HG03039 (cell line): ENCODE data around the gene RC3H2.
A peak's percentile ranks its signal among the peaks of the same experiment; 100 is the strongest.
"Not testable (repeated sequence)": the region's sequence is repeated elsewhere in the genome, so short reads cannot be mapped to it uniquely, and the experiment has no call there.

ENCODE experiments used
- ATAC-seq: cut with Tn5 transposase; IDR thresholded peaks from one replicate; pipeline ENCODE4 v1.9.1; 2021; ENCODE audit warnings: mild to moderate bottlenecking, moderate library complexity; ENCODE audit not compliant: unreplicated experiment

RC3H2 gene

DNA sequence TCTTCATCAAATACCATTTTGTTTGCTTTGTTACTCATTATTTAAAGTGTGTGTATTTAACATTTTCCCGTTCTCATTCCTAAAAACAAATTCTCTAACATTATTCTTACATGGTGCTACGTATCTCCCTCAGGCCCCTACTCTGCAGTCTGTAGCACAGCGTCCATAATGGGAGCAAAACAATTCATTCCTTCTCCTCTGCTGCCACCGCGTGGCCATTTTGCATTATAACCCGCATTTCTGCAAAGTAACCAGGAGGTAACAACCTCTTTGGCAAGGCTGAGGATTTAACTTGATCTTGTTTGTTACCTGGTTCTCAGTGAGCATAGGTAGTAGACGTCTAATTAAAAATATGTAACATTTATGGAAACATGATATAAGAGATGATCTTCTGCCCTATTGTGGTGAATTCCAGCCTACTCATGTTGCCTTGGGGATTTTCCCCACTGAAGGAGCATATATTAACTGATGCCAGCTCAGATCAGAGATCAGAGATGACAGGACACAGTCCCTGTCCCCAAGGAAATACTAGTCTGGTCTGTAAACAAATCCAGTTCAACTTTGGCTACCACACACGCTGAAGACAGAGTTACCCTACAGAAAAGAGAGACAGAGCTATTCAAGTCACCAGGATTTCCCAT lies 94.7 kb downstream of the RC3H2 start:
- peak; percentile 64 for ATAC-seq

DNA sequence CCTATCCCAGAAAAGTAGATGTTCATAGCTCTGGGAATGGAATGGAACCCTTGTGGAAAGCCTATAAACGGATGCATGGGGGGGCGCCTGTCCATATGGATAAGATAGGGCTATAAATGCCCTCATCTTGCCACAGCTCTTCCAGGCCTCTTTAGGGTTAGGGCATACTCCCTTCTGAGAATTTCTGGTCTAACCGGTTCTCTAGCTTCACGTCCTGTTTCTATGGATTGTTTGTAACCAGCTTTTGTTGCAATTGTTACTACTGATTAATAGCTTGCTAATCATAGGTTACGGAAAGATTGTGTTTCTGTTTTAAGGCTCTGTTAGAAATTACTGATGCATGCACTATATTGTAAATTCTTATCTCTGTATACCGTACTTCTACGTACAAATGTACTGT lies 95.9 kb downstream of the RC3H2 start:
- not testable (repeated sequence) for ATAC-seq

DNA sequence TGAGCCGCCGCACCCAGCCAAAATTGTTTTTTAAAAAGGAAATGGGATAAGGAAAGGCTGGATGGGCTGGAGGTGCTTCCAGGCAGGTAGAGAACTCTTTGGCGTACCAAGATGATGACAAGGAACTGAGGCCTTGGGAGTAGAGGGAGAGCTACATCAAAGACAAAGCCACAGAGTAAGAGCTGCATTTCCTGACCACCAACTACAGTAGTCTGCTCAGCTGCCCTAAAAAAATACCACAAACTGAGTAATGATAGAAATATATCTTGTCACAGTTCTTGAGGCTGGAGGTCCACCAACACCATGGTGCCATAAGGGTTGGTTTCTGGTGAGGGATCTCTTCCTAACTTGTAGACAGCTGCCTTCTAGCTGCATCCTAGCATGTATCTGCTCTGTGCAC lies 97.0 kb downstream of the RC3H2 start:
- no peak for ATAC-seq

DNA sequence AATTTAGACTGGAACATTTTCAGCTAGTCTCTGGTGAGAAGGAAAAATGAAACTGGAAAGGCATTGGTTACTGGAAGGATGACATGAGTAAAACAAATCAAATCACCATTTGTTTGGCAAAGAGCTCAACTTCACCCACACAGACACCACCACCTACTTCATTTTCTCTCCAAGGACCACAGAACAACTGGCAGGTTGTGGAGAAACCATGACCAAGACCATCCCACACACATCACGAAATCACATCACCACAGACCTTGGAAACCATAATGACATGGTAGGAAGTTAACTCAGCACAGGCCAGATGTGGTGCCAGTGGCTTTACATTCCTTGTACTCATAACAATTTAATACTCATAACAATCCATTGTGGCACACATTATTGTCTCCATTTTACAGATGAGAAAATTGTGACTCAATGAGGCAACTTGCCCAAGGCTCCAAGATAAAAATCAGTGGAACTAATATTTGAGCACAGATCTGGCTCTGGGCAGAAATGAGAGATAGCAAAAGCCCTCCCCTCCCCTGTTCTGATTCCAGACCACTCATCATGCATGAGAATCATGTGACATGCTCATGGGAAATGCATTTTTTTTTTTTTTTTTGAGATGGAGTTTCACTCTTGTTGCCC lies 97.8 kb downstream of the RC3H2 start:
- ATAC-seq, result no peak

DNA sequence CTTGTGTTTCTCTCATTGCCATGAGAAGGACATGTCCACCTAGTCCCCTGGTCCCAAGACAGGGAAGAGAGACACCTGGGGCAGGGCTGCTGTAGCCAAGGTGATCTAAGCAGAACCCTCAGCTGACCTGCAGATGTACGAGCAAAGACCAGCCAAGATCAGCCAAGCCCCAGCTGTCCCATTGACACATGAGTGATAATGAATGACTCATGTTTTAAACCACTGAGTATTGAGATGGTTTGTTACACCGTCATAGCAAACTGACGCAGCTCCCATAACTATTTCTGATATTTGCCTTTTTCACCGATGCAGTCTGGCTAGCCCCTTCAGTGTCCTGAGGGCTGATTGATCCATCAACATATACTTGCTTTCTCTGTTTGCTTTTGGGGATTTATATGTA lies 98.5 kb downstream of the RC3H2 start:
- ATAC-seq, result no peak

DNA sequence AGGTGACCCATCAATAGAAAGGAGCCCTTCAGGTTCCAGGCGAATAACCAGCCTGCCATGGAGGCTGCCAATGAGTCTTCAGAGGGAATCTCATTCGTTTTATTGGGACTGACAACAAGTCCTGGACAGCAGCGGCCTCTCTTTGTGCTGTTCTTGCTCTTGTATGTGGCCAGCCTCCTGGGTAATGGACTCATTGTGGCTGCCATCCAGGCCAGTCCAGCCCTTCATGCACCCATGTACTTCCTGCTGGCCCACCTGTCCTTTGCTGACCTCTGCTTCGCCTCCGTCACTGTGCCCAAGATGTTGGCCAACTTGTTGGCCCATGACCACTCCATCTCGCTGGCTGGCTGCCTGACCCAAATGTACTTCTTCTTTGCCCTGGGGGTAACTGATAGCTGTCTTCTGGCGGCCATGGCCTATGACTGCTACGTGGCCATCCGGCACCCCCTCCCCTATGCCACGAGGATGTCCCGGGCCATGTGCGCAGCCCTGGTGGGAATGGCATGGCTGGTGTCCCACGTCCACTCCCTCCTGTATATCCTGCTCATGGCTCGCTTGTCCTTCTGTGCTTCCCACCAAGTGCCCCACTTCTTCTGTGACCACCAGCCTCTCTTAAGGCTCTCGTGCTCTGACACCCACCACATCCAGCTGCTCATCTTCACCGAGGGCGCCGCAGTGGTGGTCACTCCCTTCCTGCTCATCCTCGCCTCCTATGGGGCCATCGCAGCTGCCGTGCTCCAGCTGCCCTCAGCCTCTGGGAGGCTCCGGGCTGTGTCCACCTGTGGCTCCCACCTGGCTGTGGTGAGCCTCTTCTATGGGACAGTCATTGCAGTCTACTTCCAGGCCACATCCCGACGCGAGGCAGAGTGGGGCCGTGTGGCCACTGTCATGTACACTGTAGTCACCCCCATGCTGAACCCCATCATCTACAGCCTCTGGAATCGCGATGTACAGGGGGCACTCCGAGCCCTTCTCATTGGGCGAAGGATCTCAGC lies 104.8 kb downstream of the RC3H2 start, which contains the start of gene OR1K1:
OR1K1 (plus strand) TSS at position 58 of the 995 bp plus-strand sequence; CDS start at position 58, 0 bp downstream.
- no peak for ATAC-seq

DNA sequence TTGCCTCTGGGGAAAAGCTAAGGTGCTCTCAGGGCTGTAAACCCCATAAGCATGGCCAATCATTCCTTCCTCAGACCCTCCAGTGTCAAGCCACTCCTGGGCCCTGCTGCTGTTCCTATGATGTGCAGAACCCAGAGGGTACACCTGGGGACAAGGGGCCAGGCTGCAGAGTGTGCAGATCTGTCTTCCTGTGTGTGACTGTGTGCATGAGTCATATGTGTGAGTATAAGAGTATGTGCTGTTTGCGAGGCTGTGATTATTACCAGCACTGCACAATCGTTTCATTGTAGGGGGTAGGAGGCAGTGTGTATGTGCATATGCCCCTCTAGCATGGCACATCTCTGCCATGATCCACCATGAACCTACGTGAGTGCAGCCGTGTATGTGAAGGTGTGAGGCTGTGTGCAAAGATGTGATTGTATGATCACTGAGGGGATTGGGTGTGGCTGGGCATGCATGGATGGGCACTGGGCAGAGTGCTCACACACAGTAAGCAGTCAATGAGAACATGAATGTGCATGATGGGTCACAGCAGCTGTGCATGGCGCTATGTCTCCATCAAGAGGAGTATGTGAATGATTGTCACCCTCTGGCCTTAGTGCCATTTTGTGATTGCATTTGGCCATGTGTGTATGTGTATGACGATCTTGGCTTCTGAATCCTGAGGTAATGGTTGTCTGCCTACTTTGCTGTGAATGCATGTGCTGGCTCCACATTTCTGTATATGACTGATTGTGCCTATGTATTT lies 107.7 kb downstream of the RC3H2 start:
- ATAC-seq, result no peak
